HCT116 (cell line): Measurements from ENCODE around the gene ABCB8.

ENCODE experiments used
- ATF3 ChIP-seq: IDR thresholded peaks from 2 replicates; pipeline ENCODE4 v1.6.1; 2012
- CTCF ChIP-seq, 3 experiments: fragments of 200-600 bp in 1 of 3; sonication (generic) in 1 of 3; IDR thresholded peaks in 2 of 3; conservative IDR thresholded peaks in 1 of 3; 2 replicates each; pipeline ENCODE4 v1.5.1; 2012 to 2017; ENCODE audit warnings: low read depth in 2 of 3, low read length in 2 of 3, antibody characterized with exemption in 1 of 3, borderline replicate concordance in 1 of 3, control low read depth in 1 of 3, mild to moderate bottlenecking in 1 of 3, mixed read lengths in 1 of 3, mixed run types in 1 of 3, moderate library complexity in 1 of 3; ENCODE audit not compliant: insufficient read depth in 1 of 3
- EGR1 ChIP-seq: IDR thresholded peaks from 2 replicates; pipeline ENCODE4 v1.6.1; 2012; ENCODE audit warnings: low read depth
- ELF1 ChIP-seq: IDR thresholded peaks from 2 replicates; pipeline ENCODE4 v1.6.1; 2012; ENCODE audit warnings: low read depth, borderline replicate concordance
- EZH2 ChIP-seq: fragments of 200-600 bp; sonication (generic); IDR thresholded peaks from 2 replicates; pipeline ENCODE4 v1.6.1; 2017; ENCODE audit warnings: antibody characterized with exemption, mixed run types
- EZH2phosphoT487 ChIP-seq: fragments of 200-600 bp; IDR thresholded peaks from 2 replicates; pipeline ENCODE4 v1.6.1; 2018; ENCODE audit warnings: antibody characterized with exemption, borderline replicate concordance
- JUND ChIP-seq: IDR thresholded peaks from 2 replicates; pipeline ENCODE4 v1.6.1; 2012
- POLR2A ChIP-seq: IDR thresholded peaks from 2 replicates; pipeline ENCODE4 v1.7.0; 2011; ENCODE audit warnings: borderline replicate concordance; ENCODE audit not compliant: insufficient read depth, insufficient read length; ENCODE audit errors: extremely low read depth
- POLR2AphosphoS5 ChIP-seq: IDR thresholded peaks from 2 replicates; pipeline ENCODE4 v1.6.1; 2011; ENCODE audit warnings: mild to moderate bottlenecking, low read depth, low read length, moderate library complexity
- REST ChIP-seq: IDR thresholded peaks from 2 replicates; pipeline ENCODE4 v1.6.1; 2012; ENCODE audit warnings: low read depth
- SIN3A ChIP-seq: IDR thresholded peaks from 2 replicates; pipeline ENCODE4 v1.6.1; 2012; ENCODE audit warnings: low read depth
- YY1 ChIP-seq: IDR thresholded peaks from 2 replicates; pipeline ENCODE4 v1.6.1; 2011; ENCODE audit warnings: low read length, low read depth, moderate library complexity, mild to moderate bottlenecking; ENCODE audit not compliant: insufficient replicate concordance; ENCODE audit errors: extremely low read depth

- no peak for TF ChIP-seq EZH2phosphoT487
- TF ChIP-seq REST = no peak
- no peak for TF ChIP-seq EZH2
- no peak for TF ChIP-seq CTCF (IDR thresholded peaks at IDR 0.05 in 2 of 3, conservative IDR thresholded peaks at IDR 0.05 in 1 of 3; ENCODE audit: borderline replicate concordance in 1 of 3, insufficient read depth in 1 of 3, low read depth in 2 of 3, low read length in 2 of 3)
- no peak for TF ChIP-seq EGR1
- no peak for TF ChIP-seq JUND
- TF ChIP-seq POLR2AphosphoS5 = no peak; the same call in 1 of the 2 replicates
- no peak for TF ChIP-seq SIN3A
- TF ChIP-seq YY1 = no peak
- TF ChIP-seq ATF3 = no peak
- TF ChIP-seq POLR2A = no peak
- TF ChIP-seq ELF1 = no peak
Measured at GRCh38 chr7:151077705-151078232, 49.5 kb downstream of the ABCB8 start.
